SW480 (cell line): Measurements from ENCODE around the gene METTL3.

ENCODE experiments used
- DNase-seq: peaks from one replicate; pipeline ENCODE4 v3.0.0-alpha.2; 2016; ENCODE audit warnings: low spot score

The METTL3 gene

GRCh38 chr14:21476523-21476924, 34.6 kb downstream of the METTL3 start:
- DNase-seq = no peak

- no peak for DNase-seq
Observed at GRCh38 chr14:21475767-21476522, 35.2 kb downstream of the METTL3 start.

- DNase-seq = no peak
Observed at GRCh38 chr14:21467616-21468015, 43.5 kb downstream of the METTL3 start.

- peak; percentile 99 for DNase-seq
Observed at GRCh38 chr14:21455912-21456667, 55.0 kb downstream of the METTL3 start, which contains the start of gene CHD8. Gene CHD8, minus strand, starts transcription at chr14:21456123. Its CDS starts 24,480 bp downstream, at chr14:21431643.

GRCh38 chr14:21455592-21455911, 55.6 kb downstream of the METTL3 start:
- DNase-seq = no peak

GRCh38 chr14:21454843-21455544, 56.1 kb downstream of the METTL3 start:
- DNase-seq = no peak

- DNase-seq = no peak
Observed at GRCh38 chr14:21449899-21450216, 61.3 kb downstream of the METTL3 start.
